ENCODE measurements around the gene STK39.

Gene STK39

DNA sequence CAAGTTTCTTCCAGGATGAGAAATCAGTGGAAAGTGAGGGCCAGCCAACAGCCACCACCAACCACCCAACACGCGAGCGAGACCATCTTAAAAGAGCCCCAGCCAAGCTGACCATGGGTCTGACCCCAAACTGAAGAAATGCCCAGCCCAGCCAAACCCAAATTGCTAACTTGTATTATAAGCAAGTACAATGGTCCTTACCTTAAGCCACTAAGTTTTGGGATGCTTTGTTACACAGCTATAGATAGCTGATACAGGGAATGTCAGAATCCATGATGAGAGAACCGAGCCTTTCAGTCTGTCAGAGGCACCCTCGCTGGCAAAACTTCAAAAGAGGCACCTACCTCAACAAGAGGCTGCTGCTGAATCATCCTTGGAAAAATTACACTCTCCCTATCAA lies 17.0 kb downstream of the STK39 start:
- H3K27me3 ChIP-seq = no peaks in the 10 kb centered on the region
- H3K9me3 ChIP-seq = peaks cover 15% of the 10 kb centered on the region
- TF ChIP-seq Cebpa-rat (IDR thresholded peaks at IDR 0.05) = no peak
- no peak overlapping the region for H3K4me3 ChIP-seq
- H3K36me3 ChIP-seq = peaks cover 73% of the 10 kb centered on the region
- no peak overlapping the region for H3K4me2 ChIP-seq
- H3K27ac ChIP-seq = no peak overlapping the region
- no peak overlapping the region for H3K9ac ChIP-seq
- H3K4me1 ChIP-seq = no peaks in the 10 kb centered on the region
- peaks cover 90% of the 10 kb centered on the region for H4K20me1 ChIP-seq

DNA sequence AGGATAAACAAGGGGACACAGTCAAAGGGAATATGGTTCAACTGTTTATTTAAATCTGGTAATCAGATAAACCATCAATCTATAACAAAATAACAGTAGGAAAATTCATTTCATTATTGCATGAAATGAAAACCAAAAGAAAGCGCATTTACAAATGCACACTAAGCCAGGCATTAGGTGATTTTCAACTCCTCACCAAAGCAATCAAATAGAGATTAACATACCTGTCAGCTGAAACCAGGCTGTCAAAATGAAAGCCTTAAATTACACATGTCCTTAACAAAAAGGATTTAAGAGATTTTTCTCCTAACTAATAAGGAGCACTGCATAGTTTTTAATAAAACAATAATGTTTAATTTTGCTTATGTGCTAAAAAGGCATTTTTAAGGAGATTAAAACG lies 23.0 kb downstream of the STK39 start:
- Histone ChIP-seq H3K27ac (no peak overlapping the region), H3K4me1 (no peaks in the 10 kb centered on the region)
- no peak for TF ChIP-seq Cebpa-rat (IDR thresholded peaks at IDR 0.05)

DNA sequence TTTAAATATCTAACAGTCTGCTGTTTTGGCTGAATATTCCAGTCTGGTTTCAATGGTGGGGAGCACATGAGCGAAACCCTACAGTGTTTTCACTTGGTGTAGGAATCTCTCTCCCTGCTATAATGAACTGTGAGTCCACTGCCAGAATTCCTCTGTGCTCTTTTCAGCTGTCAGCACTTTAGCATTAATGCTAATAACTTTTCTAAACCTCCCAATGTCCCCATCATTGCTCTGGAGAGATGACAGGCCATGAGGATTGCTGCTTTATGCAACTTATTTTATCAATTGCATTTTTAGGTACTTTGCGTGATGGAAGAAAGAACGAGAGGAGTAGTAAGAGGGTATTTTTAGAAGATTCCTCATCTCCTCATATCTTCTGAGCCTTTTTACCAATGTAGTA lies 25.3 kb downstream of the STK39 start:
- Histone ChIP-seq H3K9me3 (no peaks in the 10 kb centered on the region), H3K4me2 (no peak overlapping the region), H3K4me3 (no peak overlapping the region), H3K27ac (no peak overlapping the region), H3K4me1 (peaks cover 12% of the 10 kb centered on the region), H3K9ac (no peak overlapping the region), H3K36me3 (peaks cover 63% of the 10 kb centered on the region), H4K20me1 (peaks cover 86% of the 10 kb centered on the region), H3K27me3 (no peaks in the 10 kb centered on the region)
- no peak for TF ChIP-seq Cebpa-rat (IDR thresholded peaks at IDR 0.05)

More for the DNA sequence above, 23.0 kb downstream of the STK39 start:
- Histone ChIP-seq H3K9ac (no peak overlapping the region), H4K20me1 (peaks cover 85% of the 10 kb centered on the region), H3K36me3 (peaks cover 64% of the 10 kb centered on the region), H3K4me3 (no peak overlapping the region), H3K4me2 (no peak overlapping the region), H3K27me3 (no peaks in the 10 kb centered on the region), H3K9me3 (no peaks in the 10 kb centered on the region)

DNA sequence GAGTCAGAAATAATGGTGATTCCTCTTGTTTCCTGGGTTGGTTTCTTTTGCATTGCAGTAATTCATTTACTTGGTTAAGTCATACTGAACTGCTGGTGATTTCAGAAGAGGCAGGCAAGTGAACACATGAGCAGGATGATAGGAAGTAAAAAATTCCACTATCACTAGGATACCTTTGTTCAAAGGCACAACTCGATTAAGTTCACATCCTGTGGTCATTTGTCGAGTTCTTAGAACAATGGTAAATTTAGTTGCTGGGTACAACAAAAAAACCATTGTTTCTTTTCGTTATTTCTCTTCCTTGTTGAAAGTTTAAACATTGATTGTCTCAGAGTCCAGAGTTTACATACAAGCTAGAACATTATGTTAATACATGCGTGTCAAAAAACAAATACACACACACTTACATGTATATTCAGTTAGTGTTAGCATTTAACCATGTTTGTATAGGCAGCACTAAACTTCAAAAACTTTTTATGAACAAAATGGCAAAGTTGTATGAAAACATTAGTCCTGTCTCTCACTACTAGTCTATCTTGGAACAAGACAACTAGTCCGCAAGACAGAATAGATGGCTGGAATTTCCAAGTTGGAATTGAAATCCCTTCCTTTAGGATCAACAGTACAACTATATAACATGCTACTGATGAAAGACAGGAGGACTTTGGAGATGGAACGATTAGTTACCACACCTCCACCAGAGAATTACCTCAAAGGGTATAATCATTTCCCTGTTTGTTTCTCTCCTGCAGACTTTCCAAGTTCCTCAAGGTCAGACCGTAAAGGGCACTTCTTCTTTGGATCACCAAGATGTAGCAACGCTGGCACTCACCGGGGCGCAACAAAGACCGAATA lies 26.2 kb downstream of the STK39 start:
- Histone ChIP-seq H3K9ac (no peak overlapping the region), H4K20me1 (peaks cover 87% of the 10 kb centered on the region), H3K27me3 (no peaks in the 10 kb centered on the region), H3K9me3 (0 out of 2 replicates have a peak, but pooled peaks cover 6% of the 10 kb centered on the region), H3K4me2 (no peak overlapping the region), H3K27ac (no peak overlapping the region), H3K4me1 (peaks cover 12% of the 10 kb centered on the region), H3K36me3 (peaks cover 72% of the 10 kb centered on the region), H3K4me3 (no peak overlapping the region)
- TF ChIP-seq Cebpa-rat (IDR thresholded peaks at IDR 0.05) = no peak

DNA sequence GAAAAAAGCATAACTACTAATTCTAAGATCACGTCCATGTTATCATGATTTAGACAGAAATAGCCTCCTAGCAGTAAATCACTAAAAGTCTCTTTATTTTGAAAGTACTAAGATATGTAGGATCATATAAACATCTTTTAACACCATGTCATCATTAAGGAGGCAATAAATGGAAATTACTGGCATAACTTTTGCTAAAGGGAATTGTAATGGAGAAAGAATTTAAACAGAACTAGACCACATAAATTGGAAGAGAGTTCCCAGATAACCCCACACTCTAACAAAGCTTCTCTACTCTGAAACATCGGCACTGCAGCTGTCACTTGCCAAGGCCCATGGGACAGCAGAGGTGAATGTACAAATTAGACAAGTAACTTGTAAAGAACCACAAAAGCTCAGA lies 29.5 kb downstream of the STK39 start:
- Histone ChIP-seq H4K20me1 (peaks cover 79% of the 10 kb centered on the region), H3K4me1 (peaks cover 14% of the 10 kb centered on the region), H3K9me3 (0 out of 2 replicates have a peak, but pooled peaks cover 6% of the 10 kb centered on the region), H3K4me3 (no peak overlapping the region), H3K27ac (no peak overlapping the region), H3K36me3 (peaks cover 81% of the 10 kb centered on the region), H3K27me3 (no peaks in the 10 kb centered on the region), H3K4me2 (0 out of 2 replicates have a peak overlapping the region, but pooled peaks have one; percentile 15), H3K9ac (no peak overlapping the region)
- no peak for TF ChIP-seq Cebpa-rat (IDR thresholded peaks at IDR 0.05)

DNA sequence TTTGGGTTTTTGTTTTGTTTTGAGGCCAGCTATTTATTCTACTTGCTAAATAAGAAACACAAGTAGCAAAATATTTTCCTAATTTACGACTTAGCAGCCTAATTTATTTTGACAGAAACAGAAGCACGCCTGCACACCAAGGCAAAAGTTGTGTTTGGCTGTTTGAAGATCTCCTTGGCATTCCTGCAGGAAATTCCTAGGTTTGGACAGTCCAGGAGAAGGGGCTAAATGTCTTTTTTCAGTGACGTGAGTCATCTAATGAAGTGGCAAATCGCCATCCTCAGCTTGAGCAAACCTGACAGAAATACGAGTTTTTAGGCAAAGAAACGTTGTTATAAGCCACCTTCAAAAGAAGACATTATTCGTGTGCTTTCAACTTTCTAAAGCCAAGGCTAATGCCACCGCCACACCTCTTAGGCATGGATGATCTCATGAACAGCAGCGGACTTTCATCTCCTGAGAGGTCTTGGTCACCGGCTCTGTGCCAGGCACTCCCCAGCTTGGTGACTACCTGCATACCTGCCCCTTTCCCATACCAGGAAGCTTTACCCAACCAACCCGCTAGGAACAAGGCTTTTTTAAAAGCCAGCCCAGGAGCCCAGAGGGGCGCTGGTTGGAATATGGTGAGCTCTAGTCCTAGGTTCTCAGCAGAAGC lies 30.9 kb downstream of the STK39 start:
- H3K9ac ChIP-seq = no peak overlapping the region
- H3K4me3 ChIP-seq = no peak overlapping the region
- peaks cover 28% of the 10 kb centered on the region for H3K4me1 ChIP-seq
- peaks cover 84% of the 10 kb centered on the region for H3K36me3 ChIP-seq
- no peak overlapping the region for H3K4me2 ChIP-seq
- H4K20me1 ChIP-seq = peaks cover 65% of the 10 kb centered on the region
- 0 out of 2 replicates have a peak, but pooled peaks cover 6% of the 10 kb centered on the region for H3K9me3 ChIP-seq
- no peak for TF ChIP-seq Cebpa-rat (IDR thresholded peaks at IDR 0.05)
- H3K27ac ChIP-seq = no peak overlapping the region
- H3K27me3 ChIP-seq = no peaks in the 10 kb centered on the region

DNA sequence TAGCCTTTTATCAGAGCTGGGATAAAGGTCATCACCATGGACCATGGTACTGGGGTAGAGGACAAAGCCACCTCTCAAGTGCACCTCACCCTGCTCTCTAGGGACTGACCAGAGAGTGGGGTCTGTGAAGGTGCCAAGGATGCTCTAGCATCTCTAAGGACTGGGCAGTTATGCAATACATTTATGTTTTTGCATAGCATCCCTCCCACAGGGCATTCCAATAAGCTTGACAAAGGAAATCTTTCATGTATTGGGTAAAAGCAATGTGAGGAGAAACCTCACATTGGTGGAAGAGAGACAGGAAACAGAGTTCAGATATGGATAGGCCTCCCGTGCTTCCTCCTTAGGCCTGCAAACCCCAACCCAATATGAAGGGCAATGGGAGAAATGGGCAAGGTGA lies 31.6 kb downstream of the STK39 start:
- Histone ChIP-seq H4K20me1 (peaks cover 64% of the 10 kb centered on the region), H3K27ac (no peak overlapping the region), H3K9me3 (peaks cover 10% of the 10 kb centered on the region; the same call in 1 of the 2 replicates), H3K27me3 (no peaks in the 10 kb centered on the region), H3K4me3 (no peak overlapping the region), H3K4me1 (peaks cover 35% of the 10 kb centered on the region), H3K36me3 (peaks cover 82% of the 10 kb centered on the region), H3K4me2 (no peak overlapping the region), H3K9ac (no peak overlapping the region)
- no peak for TF ChIP-seq Cebpa-rat (IDR thresholded peaks at IDR 0.05)

DNA sequence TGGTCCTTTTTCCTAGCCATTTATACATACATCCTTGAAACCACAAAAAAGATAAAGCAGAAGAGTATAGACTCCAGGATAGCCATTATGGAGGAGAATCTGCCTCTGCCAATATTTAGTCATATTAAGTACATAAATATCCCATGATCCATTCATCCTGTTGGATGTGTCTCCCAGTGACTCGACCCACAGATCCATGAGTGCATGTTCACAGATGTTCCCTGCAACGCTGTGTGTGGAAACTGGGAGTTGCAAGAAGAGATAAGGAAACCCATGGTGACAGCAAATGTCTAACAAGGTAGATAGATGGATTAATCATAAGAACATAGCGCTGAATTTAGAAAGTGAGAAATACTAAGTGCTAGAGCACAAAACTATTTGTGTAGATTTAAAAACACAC lies 34.5 kb downstream of the STK39 start:
- peaks cover 31% of the 10 kb centered on the region for H3K4me1 ChIP-seq
- H3K27me3 ChIP-seq = no peaks in the 10 kb centered on the region
- no peak for TF ChIP-seq Cebpa-rat (IDR thresholded peaks at IDR 0.05)
- H3K9me3 ChIP-seq = peaks cover 38% of the 10 kb centered on the region
- no peak overlapping the region for H3K27ac ChIP-seq
- H3K9ac ChIP-seq = no peak overlapping the region
- no peak overlapping the region for H3K4me3 ChIP-seq
- H3K36me3 ChIP-seq = peaks cover 87% of the 10 kb centered on the region
- H4K20me1 ChIP-seq = peaks cover 48% of the 10 kb centered on the region
- no peak overlapping the region for H3K4me2 ChIP-seq

DNA sequence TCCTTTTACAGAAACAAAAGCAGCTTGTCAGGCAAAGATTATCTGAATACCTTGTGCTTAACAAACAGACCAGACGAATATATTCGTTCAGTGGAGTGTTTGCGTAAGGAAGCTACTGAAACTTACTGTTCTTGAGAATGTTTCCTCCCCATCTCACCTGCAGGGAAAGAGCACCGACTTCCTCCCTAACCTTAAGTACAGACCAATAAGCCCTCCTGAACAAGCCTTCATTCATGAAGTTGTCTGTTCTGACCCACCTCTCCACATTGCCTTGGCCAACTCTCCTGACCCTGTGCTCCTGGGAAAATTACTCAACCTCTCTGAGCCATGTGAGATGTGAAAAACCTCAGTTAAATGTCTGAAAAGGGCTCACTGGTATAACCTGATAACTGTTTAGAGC lies 35.2 kb downstream of the STK39 start:
- no peak overlapping the region for H3K4me3 ChIP-seq
- H4K20me1 ChIP-seq = peaks cover 47% of the 10 kb centered on the region
- no peak overlapping the region for H3K4me2 ChIP-seq
- no peak for TF ChIP-seq Cebpa-rat (IDR thresholded peaks at IDR 0.05)
- peaks cover 88% of the 10 kb centered on the region for H3K36me3 ChIP-seq
- H3K9ac ChIP-seq = no peak overlapping the region
- peaks cover 45% of the 10 kb centered on the region for H3K9me3 ChIP-seq
- H3K27me3 ChIP-seq = no peaks in the 10 kb centered on the region
- H3K4me1 ChIP-seq = peaks cover 30% of the 10 kb centered on the region
- no peak overlapping the region for H3K27ac ChIP-seq

DNA sequence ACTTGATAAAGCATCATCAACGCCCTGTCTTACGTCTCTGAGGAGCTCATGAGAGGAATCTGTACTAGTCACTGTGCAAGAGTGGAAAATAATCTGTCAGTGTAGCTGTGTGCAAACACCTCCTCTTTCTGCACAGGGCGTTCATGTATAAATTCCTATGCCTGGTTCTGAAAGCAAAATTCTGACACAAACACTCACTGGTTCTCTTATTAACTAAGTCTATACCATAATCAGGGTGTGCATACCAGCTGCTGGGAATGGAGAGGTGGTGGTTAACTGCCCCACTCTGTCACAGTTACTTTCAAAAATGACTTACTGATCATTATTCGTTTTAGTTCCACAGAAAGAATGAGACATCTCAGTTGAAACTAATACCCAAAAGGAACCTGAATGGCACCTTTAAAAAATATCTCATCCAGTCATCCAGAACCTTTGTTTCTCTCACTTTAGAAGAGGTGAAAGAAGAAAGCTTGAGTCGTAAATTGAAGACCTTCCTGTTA lies 35.7 kb downstream of the STK39 start:
- Histone ChIP-seq H3K4me2 (no peak overlapping the region), H3K4me3 (no peak overlapping the region), H3K27me3 (no peaks in the 10 kb centered on the region), H3K4me1 (peaks cover 30% of the 10 kb centered on the region), H3K36me3 (peaks cover 88% of the 10 kb centered on the region), H3K9ac (no peak overlapping the region), H3K27ac (no peak overlapping the region), H3K9me3 (peaks cover 47% of the 10 kb centered on the region), H4K20me1 (peaks cover 42% of the 10 kb centered on the region)
- TF ChIP-seq Cebpa-rat (IDR thresholded peaks at IDR 0.05) = no peak
